Spinal cord (tissue), 10 donors: ENCODE results near the gene ZNF182. TPM values are rescaled to one million over a fixed set of nuclear protein-coding genes. Genes with fewer than 3 reads are reported as not detected.
"Not testable (repeated sequence)": the region's sequence is repeated elsewhere in the genome, so short reads cannot be mapped to it uniquely, and the experiment has no call there.

Source experiments
- DNase-seq, 6 donors: peaks; one replicate each; pipeline versions ENCODE4 v3.0.0 to v3.0.0-alpha.2; 2013 to 2015; ENCODE audit warnings: low spot score in 6 of 6, low read depth in 4 of 6
- H3K27ac ChIP-seq: one replicate; pipeline ENCODE4 v1.5.1; 2013; ENCODE audit warnings: low read depth, low read length, control low read depth
- H3K27me3 ChIP-seq: one replicate; pipeline ENCODE4 v1.6.1; 2013; ENCODE audit warnings: low read length; ENCODE audit not compliant: control insufficient read depth, insufficient read depth
- H3K36me3 ChIP-seq: one replicate; pipeline ENCODE4 v1.6.1; 2013; ENCODE audit warnings: low read length; ENCODE audit not compliant: control insufficient read depth, insufficient read depth
- H3K4me1 ChIP-seq: one replicate; pipeline ENCODE4 v1.6.1; 2013; ENCODE audit warnings: low read length; ENCODE audit not compliant: control insufficient read depth, insufficient read depth
- H3K4me3 ChIP-seq: one replicate; pipeline ENCODE4 v1.5.1; 2013; ENCODE audit warnings: low read depth, low read length, control low read depth
- H3K9me3 ChIP-seq: one replicate; pipeline ENCODE4 v1.6.1; 2013; ENCODE audit warnings: low read length; ENCODE audit not compliant: control insufficient read depth, insufficient read depth
- WGBS: methylation state at CpG from one replicate; pipeline ENCODE4 v1.1.5; 2013; ENCODE audit warnings: missing lambda C conversion rate; ENCODE audit not compliant: insufficient coverage; 5-methylcytosine and 5-hydroxymethylcytosine counted together
- polyA plus RNA-seq, 2 donors: library from polyadenylated mRNA; unstranded; fragments of 120-200 nt; gene quantifications; one replicate each; pipeline ENCODE4 v1.2.1, GENCODE V29; 2013; ENCODE audit not compliant: insufficient read length in 2 of 2
- total RNA-seq, 2 donors: library from RNA; depleted of rRNA in 1 of 2; stranded (reverse); fragments of 120-200 nt in 1 of 2; fragments of >200 nt in 1 of 2; gene quantifications; one replicate each; pipeline versions ENCODE4 v1.2.3 to v1.2.4, GENCODE V29; 2013 to 2014
- donor health status: healthy.

ZNF182 gene
- total and polyA plus RNA-seq, 4 donors = 6.4 to 9.0 (median 7.7) TPM

DNA sequence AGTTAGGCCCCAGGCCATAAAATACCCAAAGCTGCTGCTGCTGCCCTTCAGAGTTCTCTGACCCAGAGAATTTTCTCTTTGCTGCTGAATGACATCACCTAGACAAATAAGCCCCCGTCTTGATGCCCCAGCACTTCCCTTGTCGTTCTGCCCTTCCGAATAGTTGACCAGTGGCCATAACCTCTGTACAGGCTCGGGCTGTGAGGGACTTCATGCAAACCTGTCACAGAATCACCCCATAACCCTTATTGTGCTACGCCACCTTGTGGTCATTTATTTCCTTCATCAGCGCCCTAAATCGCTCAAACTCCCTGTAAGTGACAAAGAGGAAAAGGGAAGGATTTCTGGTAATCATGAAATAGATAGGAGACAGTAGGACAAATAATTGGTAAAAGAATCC, 21.8 kb upstream of the ZNF182 start:
- DNase-seq = peak in 4 of 6 donors; percentile 17 to 86 (median 60)
- 8% methylated on average over 3 of the region's 7 CpGs for WGBS
- Histone ChIP-seq H3K4me3 (no peak overlapping the region), H3K27me3 (no peaks in the 10 kb centered on the region), H3K27ac (no peak overlapping the region), H3K9me3 (no peaks in the 10 kb centered on the region), H3K4me1 (peaks cover 10% of the 10 kb centered on the region), H3K36me3 (no peaks in the 10 kb centered on the region)

GRCh38 chrX:48022738-48023137, 18.9 kb upstream of the ZNF182 start:
- Histone ChIP-seq H3K27me3 (no peaks in the 10 kb centered on the region), H3K27ac (no peak overlapping the region), H3K4me3 (no peak overlapping the region), H3K4me1 (peaks cover 10% of the 10 kb centered on the region), H3K9me3 (no peaks in the 10 kb centered on the region), H3K36me3 (no peaks in the 10 kb centered on the region)
- no peak for DNase-seq
- 50% methylated on average over 2 of the region's 3 CpGs for WGBS

- no peaks in the 10 kb centered on the region for H3K36me3 ChIP-seq
- peaks cover 10% of the 10 kb centered on the region for H3K4me1 ChIP-seq
- H3K27ac ChIP-seq = peak overlapping the region; percentile 91
- no CpG with 5 or more reads among the region's 3 CpGs for WGBS
- DNase-seq = no peak
- H3K27me3 ChIP-seq = no peaks in the 10 kb centered on the region
- H3K9me3 ChIP-seq = no peaks in the 10 kb centered on the region
- peak overlapping the region; percentile 67 for H3K4me3 ChIP-seq
Measured at GRCh38 chrX:48022100-48022499, 18.3 kb upstream of the ZNF182 start.

DNA sequence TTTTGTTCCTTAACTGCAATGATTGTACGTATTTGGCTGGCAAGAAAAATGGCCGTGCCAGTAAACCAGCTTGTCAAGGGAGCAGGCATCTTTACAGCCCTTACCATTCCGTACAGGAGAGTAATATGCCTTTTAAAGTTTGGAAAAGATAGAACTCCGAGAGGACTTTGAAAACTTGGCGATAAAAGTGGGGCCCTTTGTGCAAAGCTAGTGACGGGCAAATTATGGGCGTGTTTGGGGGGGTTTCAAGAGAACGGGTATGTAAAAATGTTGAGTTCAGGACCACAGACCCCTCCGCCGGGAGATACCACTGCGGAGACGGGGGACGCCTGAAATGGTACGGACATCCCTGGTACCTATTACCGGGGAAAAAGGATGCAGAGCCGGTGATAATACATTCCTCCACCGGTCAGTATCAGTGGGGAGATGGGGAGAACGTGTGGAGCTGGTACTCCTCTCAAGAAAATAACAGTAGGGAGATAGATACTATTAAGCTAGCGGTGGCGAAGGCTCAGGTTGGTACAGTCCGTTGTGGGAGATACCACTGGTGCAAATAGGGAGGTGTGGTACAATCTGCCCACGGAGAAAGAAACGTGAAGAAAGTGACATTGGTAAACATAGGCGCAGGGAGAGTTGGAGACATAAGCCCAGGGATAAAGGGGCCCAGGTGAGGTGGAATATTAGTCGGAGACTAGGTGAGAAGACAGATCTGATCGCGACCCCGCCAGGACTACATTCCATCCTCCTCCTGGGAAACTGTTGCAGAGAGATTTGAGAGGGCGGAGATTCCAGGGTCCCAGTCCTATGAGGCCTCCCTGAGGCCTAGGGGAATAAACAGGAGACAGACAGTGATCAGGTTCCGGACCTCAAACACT, 17.5 kb upstream of the ZNF182 start:
- peak overlapping the region; percentile 67 for H3K4me3 ChIP-seq
- peaks cover 7% of the 10 kb centered on the region for H3K4me1 ChIP-seq
- no peaks in the 10 kb centered on the region for H3K9me3 ChIP-seq
- DNase-seq = peak in 5 of 6 donors; percentile 72 to 95 (median 91)
- H3K36me3 ChIP-seq = no peaks in the 10 kb centered on the region
- H3K27me3 ChIP-seq = no peaks in the 10 kb centered on the region
- WGBS = 19% methylated on average over 19 of the region's 30 CpGs
- peak overlapping the region; percentile 91 for H3K27ac ChIP-seq

- 59% methylated on average over 4 of the region's 11 CpGs for WGBS
- not testable (repeated sequence) for H3K9me3 ChIP-seq, H3K36me3 ChIP-seq, H3K27me3 ChIP-seq, H3K4me1 ChIP-seq, DNase-seq, H3K27ac ChIP-seq
- H3K4me3 ChIP-seq = peak overlapping the region; percentile 67
Measured at GRCh38 chrX:48020472-48020871, 16.7 kb upstream of the ZNF182 start.

DNA sequence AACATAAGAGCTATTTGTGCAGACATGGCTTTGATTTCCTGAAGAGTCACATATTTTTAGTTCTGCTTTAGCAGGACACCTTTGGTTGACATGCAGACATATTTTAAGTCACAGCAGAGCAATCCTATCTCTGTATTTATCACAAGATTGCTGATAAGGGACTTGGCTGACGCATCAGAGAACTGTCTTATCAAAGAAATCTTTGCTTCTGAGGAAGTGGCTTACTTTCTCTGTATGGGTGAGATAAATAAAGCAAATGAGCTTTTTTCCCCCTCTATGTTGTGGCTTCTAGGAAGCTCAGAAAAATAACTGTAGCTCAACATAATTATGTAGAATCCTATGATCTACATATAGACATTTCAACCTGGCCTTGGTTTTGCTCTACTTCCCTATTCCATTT, 16.1 kb upstream of the ZNF182 start:
- DNase-seq, H3K4me3 ChIP-seq, H3K36me3 ChIP-seq, H3K27me3 ChIP-seq, H3K4me1 ChIP-seq, H3K27ac ChIP-seq, H3K9me3 ChIP-seq: not testable (repeated sequence)
- WGBS = no CpG with 5 or more reads among the region's 1 CpG

GRCh38 chrX:48016583-48017310, 13.0 kb upstream of the ZNF182 start:
- not testable (repeated sequence) for H3K4me1 ChIP-seq, DNase-seq
- WGBS = 88% methylated on average over 11 of the region's 46 CpGs

DNA sequence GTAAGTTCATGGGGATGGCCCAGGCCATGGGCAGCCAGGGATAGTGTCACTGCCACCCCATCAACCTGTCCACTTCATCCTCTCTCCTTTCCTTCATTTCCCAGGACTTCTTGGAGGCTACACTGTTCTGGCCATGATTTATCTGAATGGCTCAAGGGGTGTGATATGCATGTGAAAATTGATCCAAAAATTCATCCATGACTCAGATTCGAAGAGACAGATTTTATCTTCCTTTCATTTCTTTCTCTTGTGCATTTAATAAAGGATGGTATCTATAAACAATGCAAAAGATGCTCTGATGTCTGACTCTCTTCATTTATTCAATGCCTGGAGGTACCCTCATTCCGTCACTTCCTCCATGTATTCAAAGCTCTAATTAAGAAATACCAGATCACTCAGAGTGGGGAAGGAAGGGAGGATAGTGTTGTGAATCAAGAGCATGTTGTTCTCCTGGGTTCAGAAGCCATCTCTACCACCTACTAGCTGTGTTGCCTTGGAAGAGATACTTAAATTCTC, 5.7 kb upstream of the ZNF182 start:
- H3K4me3 ChIP-seq, H3K36me3 ChIP-seq, H3K4me1 ChIP-seq, DNase-seq, H3K27ac ChIP-seq, H3K27me3 ChIP-seq, H3K9me3 ChIP-seq: not testable (repeated sequence)
- WGBS = no CpG with 5 or more reads among the region's 2 CpGs

More at GRCh38 chrX:48016583-48017310, 13.0 kb upstream of the ZNF182 start:
- not testable (repeated sequence) for H3K36me3 ChIP-seq, H3K27ac ChIP-seq, H3K4me3 ChIP-seq, H3K27me3 ChIP-seq, H3K9me3 ChIP-seq

- H3K4me1 ChIP-seq, H3K4me3 ChIP-seq, H3K27ac ChIP-seq, H3K36me3 ChIP-seq, H3K27me3 ChIP-seq, H3K9me3 ChIP-seq, DNase-seq: not testable (repeated sequence)
- WGBS = no CpG with 5 or more reads among the region's 8 CpGs
Measured at GRCh38 chrX:48006688-48007087, 2.9 kb upstream of the ZNF182 start, which contains the start of gene SPACA5. TSS of gene SPACA5 (plus strand) at chrX:48006988. CDS start at chrX:48007803, 815 bp downstream.
